Placental epithelial cell (primary cell): ENCODE results near the gene PDGFRA. TPM values are rescaled to one million over a fixed set of nuclear protein-coding genes. Genes with fewer than 3 reads are reported as not detected.

Experiments used
- total RNA-seq: library from RNA; depleted of rRNA; stranded (reverse); fragments of >200 nt; gene quantifications from 2 replicates; pipeline ENCODE4 v1.2.3, GENCODE V29; 2012

PDGFRA gene
- 0.76 and 2.0 TPM in 2 replicates for total RNA-seq

DNA sequence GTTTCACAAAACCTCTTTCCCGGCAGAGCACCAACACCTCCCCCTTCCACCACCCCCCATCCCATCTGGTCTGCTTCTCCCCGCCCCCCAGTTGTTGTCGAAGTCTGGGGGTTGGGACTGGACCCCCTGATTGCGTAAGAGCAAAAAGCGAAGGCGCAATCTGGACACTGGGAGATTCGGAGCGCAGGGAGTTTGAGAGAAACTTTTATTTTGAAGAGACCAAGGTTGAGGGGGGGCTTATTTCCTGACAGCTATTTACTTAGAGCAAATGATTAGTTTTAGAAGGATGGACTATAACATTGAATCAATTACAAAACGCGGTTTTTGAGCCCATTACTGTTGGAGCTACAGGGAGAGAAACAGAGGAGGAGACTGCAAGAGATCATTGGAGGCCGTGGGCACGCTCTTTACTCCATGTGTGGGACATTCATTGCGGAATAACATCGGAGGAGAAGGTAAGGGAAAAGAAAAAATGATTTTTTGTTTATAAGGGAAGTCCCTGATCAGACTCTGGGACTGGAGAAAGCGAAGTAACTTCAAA is at the start of gene PDGFRA:
PDGFRA (plus strand) TSS at position 333 of the 541 bp plus-strand sequence. CDS start 29,476 bp downstream, outside the sequence.

Other genes starting within 250 kb of the PDGFRA start
- 87.6 and 168 TPM in 2 replicates for gene CHIC2, start 164.7 kb upstream of the PDGFRA start, total RNA-seq
- not detected in 2 replicates for gene GSX2, start 129.1 kb upstream of the PDGFRA start, total RNA-seq